HUDEP-2 (cell line): ENCODE measurements around the gene KLHL40.

ENCODE experiments used
- DNase-seq, 76 experiments: peaks; one replicate each; lab custom pipeline; 2025; ENCODE audit not compliant: unreplicated experiment in 76 of 76; lab: John Stamatoyannopoulos, UW

Gene KLHL40

DNA sequence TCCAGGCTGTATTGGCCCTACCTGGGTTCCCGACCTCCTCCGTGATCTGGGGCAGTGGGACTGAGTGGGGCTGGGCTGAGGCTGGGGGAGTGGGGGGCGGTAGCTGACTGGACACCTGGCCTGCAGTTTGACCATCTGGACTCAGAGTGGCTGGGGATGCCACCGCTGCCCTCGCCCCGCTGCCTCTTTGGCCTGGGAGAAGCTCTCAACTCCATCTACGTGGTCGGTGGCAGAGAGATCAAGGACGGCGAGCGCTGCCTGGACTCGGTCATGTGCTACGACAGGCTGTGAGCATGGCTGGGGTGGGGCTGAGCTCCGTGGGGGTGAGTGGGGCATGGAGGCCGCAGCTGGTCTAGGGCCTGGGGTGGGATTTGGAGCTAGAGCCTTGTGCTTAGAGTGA lies 2.7 kb downstream of the KLHL40 start:
- DNase-seq: no peak

DNA sequence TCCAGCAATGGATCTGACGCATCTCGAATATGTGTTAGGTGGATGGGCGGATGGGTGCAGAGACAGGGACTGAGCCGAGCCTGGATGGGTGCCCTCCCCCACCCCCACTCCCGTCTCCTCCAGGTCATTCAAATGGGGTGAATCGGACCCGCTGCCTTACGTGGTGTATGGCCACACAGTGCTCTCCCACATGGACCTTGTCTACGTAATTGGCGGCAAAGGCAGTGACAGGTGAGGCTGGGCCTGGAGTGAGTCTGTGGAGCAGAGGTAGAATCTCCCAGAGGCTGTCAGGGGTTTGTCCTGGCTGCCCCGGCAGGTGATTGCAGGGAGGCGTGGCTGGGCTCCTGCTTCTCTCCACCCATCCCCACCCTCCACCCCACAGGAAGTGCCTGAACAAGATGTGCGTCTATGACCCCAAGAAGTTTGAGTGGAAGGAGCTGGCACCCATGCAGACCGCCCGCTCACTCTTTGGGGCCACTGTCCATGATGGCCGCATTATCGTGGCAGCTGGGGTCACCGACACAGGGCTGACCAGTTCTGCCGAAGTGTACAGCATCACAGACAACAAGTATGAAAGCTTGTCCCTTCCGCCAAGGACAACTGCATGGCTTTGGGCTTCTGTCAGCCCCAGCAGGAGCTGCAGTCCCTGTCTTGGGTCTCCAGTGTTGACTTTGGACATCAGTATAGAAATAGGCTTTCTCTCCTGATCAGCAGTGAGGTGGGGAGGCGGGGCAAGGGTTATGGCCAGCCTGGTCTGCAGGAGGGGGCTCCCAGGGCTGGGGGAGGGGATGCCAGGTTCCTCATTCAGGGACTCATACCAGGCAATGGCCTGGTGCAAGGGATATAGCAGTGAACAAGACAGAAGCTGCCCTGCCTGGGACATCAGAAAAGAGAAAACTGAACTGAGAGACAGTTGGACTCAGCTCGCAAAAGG lies 3.4 kb downstream of the KLHL40 start:
- no peak for DNase-seq

DNA sequence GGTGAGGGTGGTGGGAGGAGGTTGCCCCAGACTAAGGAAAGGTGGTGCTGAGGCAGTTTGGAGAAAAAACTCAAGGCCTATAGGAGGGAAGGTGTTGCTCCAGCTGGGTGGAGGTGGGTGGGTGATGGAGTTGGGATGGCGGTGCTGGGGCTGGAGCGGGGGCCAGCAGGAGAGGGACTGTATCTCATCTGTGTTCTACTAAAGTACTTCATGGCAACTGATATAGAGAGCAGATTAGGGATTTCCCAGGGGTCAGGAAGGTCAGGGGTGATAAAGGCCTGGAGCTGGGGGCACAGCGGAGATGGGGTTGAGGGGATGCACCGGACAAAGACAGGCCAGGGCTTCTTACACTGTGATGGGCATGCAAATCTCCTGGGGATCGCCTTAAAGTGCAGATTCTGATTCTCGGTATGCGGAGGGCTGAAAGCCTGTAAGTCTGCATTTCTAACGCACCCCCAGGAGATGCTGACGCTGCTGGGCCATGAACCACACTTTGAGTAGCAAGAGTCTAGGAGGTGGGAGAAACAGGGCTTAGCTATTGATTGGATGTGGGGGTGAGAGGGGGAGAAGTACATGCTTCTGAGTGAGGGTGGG lies 4.2 kb downstream of the KLHL40 start:
- no peak for DNase-seq

DNA sequence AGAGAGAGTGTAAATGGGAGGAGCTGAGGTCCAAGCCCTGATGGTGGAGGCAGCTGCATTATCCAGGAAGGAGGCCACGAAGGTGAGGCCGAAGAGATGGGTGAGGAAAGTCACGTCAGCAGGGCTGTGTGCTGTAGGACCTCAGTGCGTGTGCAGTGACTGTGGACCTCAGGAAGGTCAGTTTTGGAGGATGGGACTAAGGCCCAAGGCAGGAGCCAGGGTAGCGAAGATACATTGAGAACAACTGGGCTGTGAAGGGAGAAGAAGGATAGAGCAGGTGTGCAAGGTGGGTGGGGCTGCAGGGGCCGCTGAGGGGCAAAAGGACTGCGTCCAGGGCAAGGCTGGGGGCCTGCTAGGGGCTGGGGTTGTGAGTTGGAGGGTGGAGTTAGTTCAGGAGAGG lies 4.9 kb downstream of the KLHL40 start:
- no peak for DNase-seq

DNA sequence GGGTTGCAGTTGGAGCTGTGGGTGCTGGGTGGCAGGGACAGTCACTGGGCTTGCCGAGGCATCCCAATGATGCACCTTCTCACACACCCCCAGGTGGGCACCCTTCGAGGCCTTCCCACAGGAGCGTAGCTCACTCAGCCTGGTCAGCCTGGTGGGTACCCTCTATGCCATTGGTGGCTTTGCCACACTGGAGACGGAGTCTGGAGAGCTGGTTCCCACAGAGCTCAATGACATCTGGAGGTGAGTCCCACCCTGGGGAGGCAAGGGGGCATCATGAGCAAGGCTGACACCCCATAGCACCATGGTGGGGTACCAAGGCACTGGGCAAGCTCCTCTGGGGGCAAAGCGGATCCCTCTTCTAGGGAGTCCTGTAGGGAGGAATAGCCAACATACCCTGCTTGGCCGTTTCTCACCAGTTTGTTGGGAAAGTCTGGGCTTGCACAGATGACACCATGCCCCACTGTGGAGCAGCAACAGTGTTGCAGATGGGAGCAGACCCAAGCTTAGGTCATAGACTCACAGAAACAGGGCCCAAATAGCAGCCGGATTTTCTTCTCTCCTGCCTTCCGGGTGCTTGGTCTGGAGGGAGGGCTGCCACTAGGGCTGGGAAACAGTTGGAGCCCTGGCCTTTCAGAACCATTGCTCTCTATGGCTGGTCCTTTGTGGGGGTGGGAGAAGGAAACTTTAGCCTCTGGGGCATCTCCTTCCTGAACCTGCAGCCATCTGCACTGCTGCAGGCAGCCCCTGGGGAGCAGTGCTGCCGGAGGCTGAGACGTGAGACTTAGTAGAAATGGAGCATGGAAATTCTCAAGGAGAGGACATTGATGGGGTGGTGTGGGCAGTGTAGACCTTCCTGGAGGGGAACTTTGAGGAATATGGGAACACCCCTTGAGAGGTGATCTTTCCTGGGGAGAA lies 5.7 kb downstream of the KLHL40 start:
- no peak for DNase-seq

DNA sequence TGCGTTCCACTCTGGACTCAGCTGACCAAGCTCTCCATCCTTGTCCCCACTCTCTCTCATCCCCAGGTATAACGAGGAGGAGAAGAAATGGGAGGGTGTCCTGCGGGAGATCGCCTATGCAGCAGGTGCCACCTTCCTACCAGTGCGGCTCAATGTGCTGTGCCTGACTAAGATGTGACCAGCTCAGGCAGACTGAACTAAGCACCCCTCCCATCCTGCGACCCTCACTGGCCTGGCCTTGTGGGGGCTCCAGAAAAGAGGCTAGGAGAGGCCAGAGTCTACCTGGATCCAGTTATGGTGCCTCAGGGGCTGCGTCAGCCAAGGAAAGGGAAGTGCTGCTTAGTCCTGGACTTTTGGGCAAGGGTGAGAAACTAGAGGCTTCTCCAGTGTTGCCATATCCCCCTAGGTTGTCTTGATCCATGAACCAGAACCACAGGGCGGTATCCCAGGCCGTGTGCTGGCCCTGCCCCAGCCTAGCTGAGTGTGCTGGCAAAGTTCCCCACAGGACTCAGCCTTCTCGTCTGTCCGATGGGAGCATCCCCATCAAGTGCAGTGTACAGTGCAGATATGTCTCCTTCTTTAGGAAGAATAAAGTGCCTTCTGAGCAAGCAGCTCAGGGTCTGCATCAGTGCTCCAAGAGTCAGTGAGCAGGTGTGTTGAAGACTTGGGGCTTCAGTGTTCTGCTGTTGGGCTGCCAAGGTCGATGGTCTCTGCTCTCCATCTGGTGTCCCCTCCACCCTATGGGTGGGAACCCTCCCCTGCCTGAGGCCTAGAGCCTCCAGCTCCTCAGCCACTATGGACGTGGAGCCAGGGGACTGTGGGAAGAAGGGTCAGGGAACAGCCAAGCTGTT lies 6.7 kb downstream of the KLHL40 start:
- DNase-seq: no peak

DNA sequence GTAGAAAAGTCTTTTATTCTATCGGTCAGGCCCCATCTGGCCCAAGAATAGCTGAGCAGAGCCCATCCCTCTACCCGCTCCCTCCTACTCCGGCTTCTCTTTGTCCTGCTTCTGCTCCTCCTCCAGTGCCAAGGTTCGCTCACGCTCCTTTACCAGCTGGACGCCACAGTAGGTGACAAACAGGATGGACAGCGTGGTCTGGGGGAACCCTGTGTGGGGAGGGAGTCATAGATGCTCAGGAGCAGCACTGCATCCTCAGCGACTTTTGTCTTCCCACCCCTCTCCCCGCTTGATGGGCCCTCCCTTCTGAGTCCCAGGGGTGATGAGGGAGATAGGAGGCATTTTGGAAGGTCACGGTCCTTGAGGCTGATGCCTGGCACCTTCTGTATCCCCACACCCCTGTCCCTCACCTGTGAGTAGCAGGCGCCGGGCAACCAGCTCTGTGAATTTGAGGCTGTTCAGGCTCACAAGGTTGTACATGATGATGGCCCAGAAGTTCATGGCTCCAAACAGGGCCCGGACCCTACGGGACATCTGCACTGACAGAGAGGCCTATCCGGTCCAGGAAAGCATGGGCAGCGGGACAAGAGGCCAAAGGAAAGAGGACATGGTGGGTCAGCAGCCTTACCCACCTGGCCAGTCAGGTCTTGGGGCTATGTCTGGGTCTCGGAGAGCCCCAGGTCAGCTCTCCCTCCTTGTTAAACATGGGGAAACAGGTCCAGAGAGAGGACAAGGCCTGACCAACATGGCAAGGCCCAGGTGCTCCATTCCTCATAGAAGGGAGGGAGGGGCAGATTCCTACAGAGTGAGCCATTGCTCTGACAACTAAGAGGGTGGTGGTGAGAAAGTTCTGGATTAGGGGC lies 7.6 kb downstream of the KLHL40 start:
- no peak for DNase-seq

DNA sequence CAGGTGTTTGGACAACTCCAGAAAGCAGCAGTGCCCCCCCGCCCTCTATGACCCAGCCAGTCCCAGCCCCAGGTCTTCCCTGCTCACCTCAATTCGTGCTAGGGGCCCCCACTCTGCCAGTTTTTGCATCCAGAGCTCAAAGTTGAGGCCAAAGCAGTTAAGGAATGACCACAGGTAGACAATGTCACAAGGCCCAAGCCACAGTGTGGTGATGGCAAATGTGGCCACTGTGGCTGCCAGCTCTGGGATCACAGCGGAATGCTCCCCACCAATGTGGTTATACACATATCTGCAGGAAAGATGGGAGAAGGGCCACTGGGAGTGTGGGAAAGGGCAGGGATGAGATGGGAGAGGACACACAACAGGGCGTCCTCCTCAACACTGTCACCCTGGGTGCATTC lies 8.2 kb downstream of the KLHL40 start:
- DNase-seq: no peak

DNA sequence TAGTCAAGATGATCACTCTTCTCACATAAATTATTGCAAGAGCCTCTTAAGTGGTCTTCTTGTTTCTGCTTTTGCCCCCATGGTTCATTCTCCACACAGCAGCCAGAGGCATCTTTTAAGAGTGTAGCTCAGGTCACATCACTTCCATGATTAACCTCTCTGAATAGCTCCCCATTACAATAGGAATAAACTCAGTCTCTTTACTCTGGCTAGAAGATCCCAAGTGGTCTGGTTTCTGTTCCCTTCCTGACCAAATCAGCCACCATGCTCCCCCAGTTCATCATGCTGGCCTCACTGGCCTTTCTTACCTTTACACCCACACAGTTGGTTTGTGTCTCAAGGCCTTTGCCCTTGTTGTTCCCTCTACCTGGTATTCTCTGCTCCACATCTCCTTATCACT lies 9.0 kb downstream of the KLHL40 start:
- DNase-seq: no peak

DNA sequence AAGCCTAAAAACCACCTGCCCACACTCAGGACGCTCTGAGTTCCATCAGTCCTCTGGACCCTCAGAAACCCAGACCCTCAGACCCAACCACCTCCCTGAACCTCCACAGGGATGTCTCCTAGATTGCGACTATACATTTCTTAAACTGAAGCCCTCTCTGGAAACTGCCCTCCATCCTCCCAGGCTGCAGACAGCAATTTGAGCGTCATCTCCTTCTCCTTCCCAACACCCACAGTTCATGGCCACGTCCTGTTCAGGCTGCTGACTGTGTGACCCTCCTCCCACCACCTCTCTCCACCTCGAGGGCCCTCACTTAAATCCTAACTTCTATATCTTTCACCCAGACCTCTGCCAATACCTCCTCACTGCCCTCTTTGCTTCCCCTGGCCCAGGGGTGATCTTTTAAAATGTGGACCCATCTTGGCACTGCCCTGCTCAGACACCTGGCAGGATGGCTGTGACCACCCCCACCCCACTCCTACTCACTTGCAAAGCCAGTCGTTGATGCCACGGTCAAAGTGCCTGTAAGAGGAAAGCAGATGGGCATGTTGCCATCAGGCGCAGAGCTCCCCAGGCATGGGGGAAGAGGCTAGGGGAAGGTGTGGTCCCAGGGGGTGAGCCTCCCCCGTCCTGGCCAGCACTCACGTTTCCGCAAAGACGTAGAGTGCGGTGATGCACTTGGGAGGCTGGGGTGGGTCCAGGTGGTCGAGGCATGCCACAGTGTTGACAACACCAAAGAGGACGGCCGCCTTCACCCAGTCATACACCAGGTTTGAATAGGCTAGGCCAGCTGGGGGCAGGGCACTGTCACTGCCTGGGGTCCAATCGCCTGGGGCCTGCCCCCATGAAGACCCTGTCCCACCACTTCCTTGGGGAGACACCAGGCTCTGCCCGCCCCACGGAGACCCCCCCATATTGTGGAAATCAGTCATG lies 11.3 kb downstream of the KLHL40 start:
- no peak for DNase-seq

DNA sequence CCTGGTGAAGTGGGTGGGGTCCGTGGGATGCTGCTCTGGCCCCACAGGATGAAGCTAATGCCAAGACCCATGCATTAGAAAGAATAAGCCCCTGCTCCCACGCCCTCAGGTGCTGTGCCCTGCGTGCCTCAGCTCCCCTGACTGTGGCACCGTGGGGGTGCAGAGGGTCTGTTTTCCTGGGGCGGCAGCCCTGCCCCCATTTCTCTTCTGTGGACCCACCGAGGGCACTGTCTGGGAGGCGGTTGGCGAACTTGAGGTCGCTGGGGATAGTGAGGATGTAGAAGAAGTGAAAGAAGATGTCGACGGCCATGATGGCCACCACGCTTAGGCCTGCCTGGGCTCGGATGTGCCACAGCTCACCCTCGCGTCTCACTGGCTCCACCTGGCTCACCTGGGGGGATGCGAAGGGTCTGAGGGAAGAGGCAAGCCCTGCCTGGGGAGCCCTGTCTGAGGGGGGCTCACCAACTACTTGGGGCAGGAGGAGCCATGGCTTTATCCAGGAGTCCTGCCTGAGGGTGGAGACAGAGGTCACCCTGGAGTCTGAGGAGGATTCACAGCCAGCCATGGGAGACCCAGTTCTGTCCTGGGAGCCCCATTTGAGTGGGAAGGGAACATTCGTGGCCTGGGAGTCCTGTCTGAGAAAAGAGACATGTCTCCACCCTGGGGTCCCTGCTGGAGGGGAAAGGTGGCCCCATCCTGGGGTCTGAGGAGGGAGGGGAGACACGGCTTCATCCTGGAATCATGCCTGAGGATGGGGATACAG lies 12.1 kb downstream of the KLHL40 start:
- no peak for DNase-seq

DNA sequence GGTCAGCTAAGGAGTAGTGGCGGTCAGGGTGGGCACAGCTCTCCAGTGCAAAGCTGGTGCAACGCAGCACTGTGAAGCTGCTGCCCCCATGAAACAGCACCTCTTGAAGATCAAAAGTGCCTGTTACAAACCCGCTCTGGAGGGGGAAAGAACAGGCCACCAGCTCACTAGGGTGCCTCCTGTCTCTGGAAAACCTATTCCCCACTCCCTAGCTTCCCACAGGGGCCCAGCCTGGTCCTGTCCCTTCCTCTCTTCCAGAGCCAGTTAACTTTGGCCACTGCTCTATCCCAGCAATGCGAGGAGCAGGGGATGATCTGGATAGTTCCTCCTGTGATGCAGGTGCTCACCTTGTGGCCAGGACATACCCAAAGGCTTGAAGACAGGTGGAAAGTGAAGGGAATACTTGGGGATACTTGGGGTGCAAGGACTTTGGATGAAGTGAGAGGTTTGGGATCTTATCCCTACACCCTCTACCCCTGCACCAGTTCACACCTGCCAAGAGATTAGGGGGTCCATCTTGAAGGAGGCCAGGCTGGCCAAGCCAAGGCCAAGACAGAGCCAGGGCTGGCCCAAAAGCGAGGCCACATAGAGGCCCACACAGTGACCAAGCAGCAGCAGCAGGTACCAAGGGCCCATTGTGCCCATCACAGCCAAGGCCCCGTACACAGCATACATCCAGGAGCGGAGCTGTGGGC lies 13.0 kb downstream of the KLHL40 start:
- no peak for DNase-seq

DNA sequence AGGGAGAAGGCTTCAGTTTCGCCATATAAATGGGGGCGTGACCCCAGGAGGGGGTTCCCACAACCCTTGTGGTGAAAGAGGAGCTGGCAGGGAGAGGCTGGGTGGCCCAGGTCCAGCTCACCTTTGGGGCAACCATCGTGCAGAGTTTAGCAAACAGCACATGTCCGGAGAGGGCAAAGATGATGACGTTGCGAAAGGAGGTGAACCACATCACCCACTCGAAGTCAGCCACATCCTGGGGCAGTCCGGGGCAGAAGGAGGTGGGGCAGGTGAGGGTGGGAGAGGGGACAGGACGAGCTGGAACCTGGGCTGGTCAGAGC lies 13.5 kb downstream of the KLHL40 start:
- no peak for DNase-seq

DNA sequence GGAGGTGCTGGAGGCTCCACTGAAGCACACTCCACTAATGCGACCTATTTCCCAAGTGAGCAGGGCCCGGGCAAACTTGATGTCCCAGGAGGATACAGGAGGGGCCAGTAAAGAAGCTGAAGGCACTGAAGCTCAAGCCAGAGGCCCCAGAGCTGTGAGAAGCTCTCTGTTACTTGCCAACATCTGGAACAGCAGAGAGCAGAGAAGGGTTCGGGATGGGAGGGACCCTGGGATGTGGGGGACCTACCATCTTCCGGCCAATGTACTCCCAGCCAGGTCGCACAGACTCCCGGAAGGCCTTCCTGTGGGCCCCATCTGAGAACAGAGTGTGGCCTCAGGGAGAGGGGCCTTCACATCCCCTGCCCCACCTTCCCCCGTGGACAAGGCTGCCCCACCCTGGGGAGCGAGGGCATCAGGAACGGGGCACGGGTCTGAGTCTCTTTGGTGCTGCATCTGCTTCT lies 14.2 kb downstream of the KLHL40 start:
- no peak for DNase-seq

DNA sequence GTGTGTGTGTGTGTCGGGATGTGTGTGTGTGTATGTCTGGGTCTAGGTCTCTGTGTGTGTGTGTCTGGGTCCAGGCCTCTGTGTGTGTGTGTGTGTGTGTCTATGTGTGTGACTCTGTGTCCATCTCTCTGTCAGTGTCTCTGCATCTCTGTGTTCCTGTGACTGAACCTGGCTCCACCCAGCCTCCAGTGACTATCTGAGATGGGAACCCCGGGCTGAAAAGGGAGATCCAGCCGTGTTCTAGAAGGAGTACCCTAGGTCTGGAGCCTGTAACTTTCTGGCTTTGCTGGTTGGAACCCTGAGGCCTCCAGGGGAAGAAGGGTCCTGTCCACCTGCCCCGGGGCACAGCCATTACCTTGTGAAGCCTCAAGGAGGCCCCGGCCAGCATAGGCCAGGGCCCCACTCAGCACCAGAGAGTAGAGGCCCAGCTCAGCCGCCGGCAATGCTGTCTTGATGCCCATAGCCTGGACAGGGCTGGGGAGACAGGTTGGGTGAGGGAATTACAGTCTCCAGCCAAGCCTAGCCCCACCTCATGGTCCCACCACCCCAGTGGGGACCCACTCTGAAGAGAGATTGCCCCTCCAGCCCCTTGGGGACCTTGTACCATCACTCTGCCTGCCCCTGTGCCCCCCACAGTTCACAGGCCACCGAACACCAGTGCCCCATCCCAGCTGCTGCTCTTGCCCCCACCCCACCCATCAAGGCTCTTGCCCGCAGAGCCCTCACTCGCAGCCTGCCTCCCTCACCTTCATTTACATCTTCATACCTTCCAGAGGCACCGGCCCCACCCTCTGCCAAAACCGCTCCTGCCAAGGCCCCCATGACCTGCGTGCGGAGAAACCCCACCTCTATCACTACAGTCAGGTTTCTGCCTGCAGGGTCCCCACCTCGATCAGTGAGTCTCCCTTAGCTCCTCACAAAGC lies 15.3 kb downstream of the KLHL40 start:
- no peak for DNase-seq
